Chondrocyte (in vitro differentiated cells): ENCODE results near the gene ATP2C1. TPM values are rescaled to one million over a fixed set of nuclear protein-coding genes. Genes with fewer than 3 reads are reported as not detected.

Experiments used
- DNase-seq: peaks from one replicate; pipeline ENCODE4 v3.0.0; 2021; ENCODE audit warnings: mixed read lengths, low spot score
- H3K27ac Mint-ChIP-seq: one replicate; pipeline ENCODE4 v1.8.0; 2021; ENCODE audit warnings: mild to moderate bottlenecking, moderate library complexity, mixed read lengths; ENCODE audit not compliant: unreplicated experiment
- H3K27me3 Mint-ChIP-seq: 2 replicates; pipeline ENCODE4 v1.8.0; 2021; ENCODE audit warnings: low read depth, mixed read lengths
- H3K36me3 Mint-ChIP-seq: 2 replicates; pipeline ENCODE4 v1.8.0; 2021; ENCODE audit warnings: low read depth, mixed read lengths
- H3K4me1 Mint-ChIP-seq: 2 replicates; pipeline ENCODE4 v1.8.0; 2021; ENCODE audit warnings: low read depth, mild to moderate bottlenecking, mixed read lengths
- H3K4me3 Mint-ChIP-seq: one replicate; pipeline ENCODE4 v1.8.0; 2021; ENCODE audit warnings: mild to moderate bottlenecking, moderate library complexity, mixed read lengths; ENCODE audit not compliant: unreplicated experiment
- H3K9me3 Mint-ChIP-seq: 2 replicates; pipeline ENCODE4 v1.8.0; 2021; ENCODE audit warnings: low read depth, mixed read lengths
- CTCF ChIP-seq: fragments of 200-600 bp; sonication (generic); IDR thresholded peaks from 2 replicates; pipeline ENCODE4 v1.5.0; 2021; ENCODE audit warnings: antibody characterized with exemption, mild to moderate bottlenecking, moderate library complexity
- long read RNA-seq: library from polyadenylated mRNA; stranded (forward); transcript quantifications from one replicate; pipeline ENCODE4 v2.0.0, GENCODE V29; 2021
- total RNA-seq: library from RNA; stranded (reverse); gene quantifications from 3 replicates; pipeline ENCODE4 v1.2.1, GENCODE V29; 2021

ATP2C1 gene
- total RNA-seq, result 62.5 to 79.8 TPM (median 64.3 TPM) in 3 replicates
- long read RNA-seq, full-length matches to known transcripts, result 102 of 147 reads
- long read RNA-seq, partial matches to known transcripts, result 6 of 147 reads
- long read RNA-seq, other reads (novel, unspliced or antisense), result 39 of 147 reads

GRCh38 chr3:130893376-130894129 is at the start of gene ATP2C1:
ATP2C1 (plus strand) TSS chr3:130894084; CDS start chr3:130894770, 686 bp downstream.
- peaks cover 42% of the 10 kb centered on the region for H3K4me1 Mint-ChIP-seq
- TF ChIP-seq CTCF, result no peak
- no peaks in the 10 kb centered on the region for H3K36me3 Mint-ChIP-seq

GRCh38 chr3:130844462-130844861 is 49.4 kb upstream of the ATP2C1 start:
- no peak for DNase-seq
- no peak for TF ChIP-seq CTCF
- no peaks in the 10 kb centered on the region for H3K36me3 Mint-ChIP-seq
- no peak overlapping the region for H3K27ac Mint-ChIP-seq
- H3K9me3 Mint-ChIP-seq, result no peaks in the 10 kb centered on the region
- no peak overlapping the region for H3K4me3 Mint-ChIP-seq
- peaks cover 19% of the 10 kb centered on the region for H3K27me3 Mint-ChIP-seq
- no peaks in the 10 kb centered on the region for H3K4me1 Mint-ChIP-seq

More at GRCh38 chr3:130893376-130894129, at the start of gene ATP2C1:
- peak within 1 kb of the TSS; percentile 84 for H3K4me3 Mint-ChIP-seq
- peak; percentile 99 for DNase-seq
- peak within 1 kb of the TSS; percentile 99 for H3K27ac Mint-ChIP-seq
- no peaks in the 10 kb centered on the region for H3K9me3 Mint-ChIP-seq
- no peaks in the 10 kb centered on the region for H3K27me3 Mint-ChIP-seq

- no peak for TF ChIP-seq CTCF
- peaks cover 19% of the 10 kb centered on the region for H3K27me3 Mint-ChIP-seq
- no peak overlapping the region for H3K27ac Mint-ChIP-seq
- peaks cover 8% of the 10 kb centered on the region for H3K4me1 Mint-ChIP-seq
- H3K36me3 Mint-ChIP-seq, result no peaks in the 10 kb centered on the region
- H3K9me3 Mint-ChIP-seq, result no peaks in the 10 kb centered on the region
- no peak overlapping the region for H3K4me3 Mint-ChIP-seq
- DNase-seq, result no peak
Observed at GRCh38 chr3:130846181-130846580, 47.7 kb upstream of the ATP2C1 start.

- Mint-ChIP-seq H3K27ac (no peak overlapping the region), H3K9me3 (no peaks in the 10 kb centered on the region), H3K4me3 (no peak overlapping the region), H3K4me1 (peaks cover 8% of the 10 kb centered on the region), H3K36me3 (no peaks in the 10 kb centered on the region), H3K27me3 (peaks cover 17% of the 10 kb centered on the region)
- TF ChIP-seq CTCF, result no peak
- DNase-seq, result no peak
Observed at GRCh38 chr3:130849091-130849552, 44.8 kb upstream of the ATP2C1 start.

GRCh38 chr3:130850044-130850797 is 43.7 kb upstream of the ATP2C1 start:
- Mint-ChIP-seq H3K27me3 (peaks cover 18% of the 10 kb centered on the region), H3K9me3 (no peaks in the 10 kb centered on the region), H3K4me3 (no peak overlapping the region), H3K27ac (no peak overlapping the region), H3K36me3 (no peaks in the 10 kb centered on the region), H3K4me1 (peaks cover 8% of the 10 kb centered on the region)
- DNase-seq, result no peak
- no peak for TF ChIP-seq CTCF
